Stomach smooth muscle (tissue), 2 donors: ENCODE measurements around the gene MSH3.
"Not testable (repeated sequence)": the region's sequence is repeated elsewhere in the genome, so short reads cannot be mapped to it uniquely, and the experiment has no call there.

Experiments
- H3K27ac ChIP-seq: one replicate; pipeline ENCODE4 v1.7.0; 2013; ENCODE audit warnings: mild to moderate bottlenecking, low read length, inconsistent platforms
- H3K27me3 ChIP-seq, 2 donors: one replicate each; pipeline ENCODE4 v1.7.0; 2013; ENCODE audit warnings: low read length in 2 of 2; ENCODE audit not compliant: insufficient read depth in 2 of 2, control insufficient read depth in 1 of 2
- H3K36me3 ChIP-seq, 2 donors: one replicate each; pipeline ENCODE4 v1.7.0; 2013; ENCODE audit warnings: low read length in 2 of 2; ENCODE audit not compliant: control insufficient read depth in 2 of 2, insufficient read depth in 2 of 2
- H3K4me1 ChIP-seq: one replicate; pipeline ENCODE4 v1.7.0; 2013; ENCODE audit warnings: low read length; ENCODE audit not compliant: control insufficient read depth, insufficient read depth
- H3K4me3 ChIP-seq, 2 donors: one replicate each; pipeline ENCODE4 v1.7.0; 2013; ENCODE audit warnings: low read length in 2 of 2
- H3K9ac ChIP-seq, 2 donors: one replicate each; pipeline ENCODE4 v1.7.0; 2013; ENCODE audit warnings: low read length in 2 of 2, mild to moderate bottlenecking in 1 of 2
- H3K9me3 ChIP-seq, 2 donors: one replicate each; pipeline ENCODE4 v1.7.0; 2013; ENCODE audit warnings: low read length in 2 of 2; ENCODE audit not compliant: control insufficient read depth in 2 of 2
- donor health status: healthy.
- donor health status: Pancreatic carcinoma.

Gene MSH3

GRCh38 chr5:80846422-80846821, 192.0 kb downstream of the MSH3 start:
- H3K36me3 ChIP-seq, H3K9ac ChIP-seq, H3K4me1 ChIP-seq, H3K4me3 ChIP-seq, H3K9me3 ChIP-seq, H3K27me3 ChIP-seq, H3K27ac ChIP-seq: not testable (repeated sequence)

- H3K9me3 ChIP-seq, H3K4me3 ChIP-seq, H3K27me3 ChIP-seq, H3K9ac ChIP-seq, H3K36me3 ChIP-seq, H3K27ac ChIP-seq, H3K4me1 ChIP-seq: not testable (repeated sequence)
These were observed 195.7 kb downstream of the MSH3 start for GRCh38 chr5:80850168-80850567.

- no peaks in the 10 kb centered on the region for H3K4me1 ChIP-seq
- H3K9ac ChIP-seq, result no peak overlapping the region
- H3K27ac ChIP-seq, result no peak overlapping the region
- H3K9me3 ChIP-seq, result peaks cover 3 to 7% of the 10 kb centered on the region in 2 donors
- H3K4me3 ChIP-seq, result no peak overlapping the region
- H3K27me3 ChIP-seq, result no peaks in the 10 kb centered on the region
- H3K36me3 ChIP-seq, result peaks cover 7 to 9% of the 10 kb centered on the region in 2 donors
These were observed 198.1 kb downstream of the MSH3 start for GRCh38 chr5:80852331-80853245.

GRCh38 chr5:80853413-80853812, 199.0 kb downstream of the MSH3 start:
- Histone ChIP-seq H3K27ac (no peak overlapping the region), H3K36me3 (peaks cover 7 to 9% of the 10 kb centered on the region in 2 donors), H3K9me3 (peaks cover 3 to 7% of the 10 kb centered on the region in 2 donors)

GRCh38 chr5:80854583-80854982, 200.1 kb downstream of the MSH3 start:
- Histone ChIP-seq H3K36me3 (peaks cover 4 to 7% of the 10 kb centered on the region in 2 donors), H3K27me3 (no peaks in the 10 kb centered on the region), H3K9me3 (peaks cover 2 to 3% of the 10 kb centered on the region in 2 donors), H3K4me1 (no peaks in the 10 kb centered on the region), H3K9ac (no peak overlapping the region), H3K27ac (no peak overlapping the region), H3K4me3 (no peak overlapping the region)

More at GRCh38 chr5:80853413-80853812, 199.0 kb downstream of the MSH3 start:
- H3K4me3 ChIP-seq, result no peak overlapping the region
- H3K27me3 ChIP-seq, result no peaks in the 10 kb centered on the region
- no peaks in the 10 kb centered on the region for H3K4me1 ChIP-seq
- no peak overlapping the region for H3K9ac ChIP-seq

GRCh38 chr5:80860924-80861613, 206.6 kb downstream of the MSH3 start:
- Histone ChIP-seq H3K9me3 (no peaks in the 10 kb centered on the region), H3K27ac (no peak overlapping the region), H3K4me3 (no peak overlapping the region), H3K4me1 (no peaks in the 10 kb centered on the region), H3K36me3 (no peaks in the 10 kb centered on the region), H3K9ac (no peak overlapping the region), H3K27me3 (no peaks in the 10 kb centered on the region)

GRCh38 chr5:80863708-80864107, 209.3 kb downstream of the MSH3 start:
- peaks cover 3 to 5% of the 10 kb centered on the region in 2 donors for H3K36me3 ChIP-seq
- H3K4me1 ChIP-seq, result no peaks in the 10 kb centered on the region
- H3K27ac ChIP-seq, result no peak overlapping the region
- no peaks in the 10 kb centered on the region for H3K27me3 ChIP-seq
- H3K4me3 ChIP-seq, result no peak overlapping the region
- no peak overlapping the region for H3K9ac ChIP-seq
- no peaks in the 10 kb centered on the region for H3K9me3 ChIP-seq

GRCh38 chr5:80864109-80864508, 209.7 kb downstream of the MSH3 start:
- H3K9ac ChIP-seq, result no peak overlapping the region
- H3K9me3 ChIP-seq, result no peaks in the 10 kb centered on the region
- peaks cover 3 to 5% of the 10 kb centered on the region in 2 donors for H3K36me3 ChIP-seq
- no peak overlapping the region for H3K27ac ChIP-seq
- H3K4me1 ChIP-seq, result no peaks in the 10 kb centered on the region
- no peak overlapping the region for H3K4me3 ChIP-seq
- H3K27me3 ChIP-seq, result no peaks in the 10 kb centered on the region

GRCh38 chr5:80864706-80865435, 210.4 kb downstream of the MSH3 start:
- no peaks in the 10 kb centered on the region for H3K9me3 ChIP-seq
- no peak overlapping the region for H3K27ac ChIP-seq
- no peaks in the 10 kb centered on the region for H3K4me1 ChIP-seq
- H3K9ac ChIP-seq, result no peak overlapping the region
- no peak overlapping the region for H3K4me3 ChIP-seq
- no peaks in the 10 kb centered on the region for H3K27me3 ChIP-seq
- H3K36me3 ChIP-seq, result peaks cover 3 to 5% of the 10 kb centered on the region in 2 donors

GRCh38 chr5:80865551-80865950, 211.1 kb downstream of the MSH3 start:
- Histone ChIP-seq H3K9ac (no peak overlapping the region), H3K4me3 (no peak overlapping the region), H3K4me1 (no peaks in the 10 kb centered on the region), H3K27ac (no peak overlapping the region), H3K36me3 (peaks cover 3 to 5% of the 10 kb centered on the region in 2 donors), H3K27me3 (no peaks in the 10 kb centered on the region), H3K9me3 (no peaks in the 10 kb centered on the region)
